ENCODE measurements around the gene OR4F15.

DNA sequence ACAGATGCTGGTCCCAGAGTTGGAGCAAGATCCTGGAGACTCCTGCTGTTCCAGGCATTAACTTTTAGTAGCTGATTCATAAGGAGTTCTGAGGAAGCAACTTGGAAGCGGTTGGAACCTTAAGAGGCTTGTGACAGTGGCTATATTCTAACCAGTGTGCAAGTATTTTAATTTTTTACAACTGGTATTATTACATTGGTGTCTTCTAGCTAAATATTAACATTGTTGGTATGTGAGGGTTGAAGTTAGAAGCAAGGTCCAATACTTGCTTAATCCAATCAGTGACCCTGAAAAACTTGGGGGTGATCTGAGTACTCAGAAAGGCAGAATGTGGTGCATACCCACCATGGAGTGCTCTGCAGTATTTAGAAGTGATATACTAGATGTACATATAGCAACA, 1.5 kb upstream of the OR4F15 start:
- no peak for TF ChIP-seq CTCF (conservative IDR thresholded peaks at IDR 0.05 in 1 of 2, IDR thresholded peaks at IDR 0.05 in 1 of 2; ENCODE audit: extremely low read depth in 1 of 2, insufficient read depth in 1 of 2, low read depth in 1 of 2, low read length in 2 of 2)
- TF ChIP-seq EZH2 (IDR thresholded peaks at IDR 0.05; ENCODE audit: borderline replicate concordance, low read length), result no peak

All from mammary epithelial cell (primary cell).